ENCODE results near the gene DNM2. TPM values are rescaled to one million over a fixed set of nuclear protein-coding genes. Genes with fewer than 3 reads are reported as not detected.

Gene DNM2
- total RNA-seq, 1 donor = 102 TPM

DNA sequence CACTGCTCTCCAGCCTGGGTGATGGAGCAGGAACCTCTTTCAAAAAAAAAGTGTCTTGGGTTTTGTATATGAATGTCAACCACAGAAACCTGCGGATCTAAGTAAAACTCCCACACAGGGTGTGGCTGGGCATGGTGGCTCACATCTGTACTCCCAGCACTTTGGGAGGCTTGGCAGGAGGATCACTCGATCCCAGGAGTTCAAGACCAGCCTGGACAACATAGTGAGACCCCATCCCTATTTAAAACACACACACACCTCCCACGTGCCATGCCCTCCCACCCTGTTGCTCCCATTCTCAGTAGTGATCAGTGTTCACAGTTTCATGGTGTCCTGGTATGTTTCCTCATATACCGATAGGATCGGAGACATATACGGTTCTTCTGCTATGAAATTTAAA lies 109.0 kb downstream of the DNM2 start:
- Histone ChIP-seq H3K9me3 (ENCODE audit: low read depth, low read length) (no peaks in the 10 kb centered on the region), H3K27ac (ENCODE audit: low read depth, low read length) (no peak overlapping the region), H3K27me3 (ENCODE audit: insufficient read depth, low read length) (no peaks in the 10 kb centered on the region), H3K36me3 (ENCODE audit: insufficient read depth, low read length) (peaks cover 48% of the 10 kb centered on the region), H2AFZ (ENCODE audit: low read length) (no peak overlapping the region), H3K4me3 (ENCODE audit: insufficient read depth, low read length) (no peak overlapping the region), H3K4me1 (ENCODE audit: insufficient read depth, low read length) (no peaks in the 10 kb centered on the region), H4K20me1 (ENCODE audit: insufficient read depth, low read length) (peaks cover 2% of the 10 kb centered on the region), H3K4me2 (ENCODE audit: insufficient read depth, low read length) (no peak overlapping the region), H3K79me2 (ENCODE audit: insufficient read depth, low read length) (no peaks in the 10 kb centered on the region)
- no peak for DNase-seq (ENCODE audit: insufficient read length, low spot score, missing footprints)
- TF ChIP-seq, protein P1, sequence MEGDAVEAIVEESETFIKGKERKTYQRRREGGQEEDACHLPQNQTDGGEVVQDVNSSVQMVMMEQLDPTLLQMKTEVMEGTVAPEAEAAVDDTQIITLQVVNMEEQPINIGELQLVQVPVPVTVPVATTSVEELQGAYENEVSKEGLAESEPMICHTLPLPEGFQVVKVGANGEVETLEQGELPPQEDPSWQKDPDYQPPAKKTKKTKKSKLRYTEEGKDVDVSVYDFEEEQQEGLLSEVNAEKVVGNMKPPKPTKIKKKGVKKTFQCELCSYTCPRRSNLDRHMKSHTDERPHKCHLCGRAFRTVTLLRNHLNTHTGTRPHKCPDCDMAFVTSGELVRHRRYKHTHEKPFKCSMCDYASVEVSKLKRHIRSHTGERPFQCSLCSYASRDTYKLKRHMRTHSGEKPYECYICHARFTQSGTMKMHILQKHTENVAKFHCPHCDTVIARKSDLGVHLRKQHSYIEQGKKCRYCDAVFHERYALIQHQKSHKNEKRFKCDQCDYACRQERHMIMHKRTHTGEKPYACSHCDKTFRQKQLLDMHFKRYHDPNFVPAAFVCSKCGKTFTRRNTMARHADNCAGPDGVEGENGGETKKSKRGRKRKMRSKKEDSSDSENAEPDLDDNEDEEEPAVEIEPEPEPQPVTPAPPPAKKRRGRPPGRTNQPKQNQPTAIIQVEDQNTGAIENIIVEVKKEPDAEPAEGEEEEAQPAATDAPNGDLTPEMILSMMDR (IDR thresholded peaks at IDR 0.05; ENCODE audit: extremely low read depth, low read depth, low read length) = no peak

DNA sequence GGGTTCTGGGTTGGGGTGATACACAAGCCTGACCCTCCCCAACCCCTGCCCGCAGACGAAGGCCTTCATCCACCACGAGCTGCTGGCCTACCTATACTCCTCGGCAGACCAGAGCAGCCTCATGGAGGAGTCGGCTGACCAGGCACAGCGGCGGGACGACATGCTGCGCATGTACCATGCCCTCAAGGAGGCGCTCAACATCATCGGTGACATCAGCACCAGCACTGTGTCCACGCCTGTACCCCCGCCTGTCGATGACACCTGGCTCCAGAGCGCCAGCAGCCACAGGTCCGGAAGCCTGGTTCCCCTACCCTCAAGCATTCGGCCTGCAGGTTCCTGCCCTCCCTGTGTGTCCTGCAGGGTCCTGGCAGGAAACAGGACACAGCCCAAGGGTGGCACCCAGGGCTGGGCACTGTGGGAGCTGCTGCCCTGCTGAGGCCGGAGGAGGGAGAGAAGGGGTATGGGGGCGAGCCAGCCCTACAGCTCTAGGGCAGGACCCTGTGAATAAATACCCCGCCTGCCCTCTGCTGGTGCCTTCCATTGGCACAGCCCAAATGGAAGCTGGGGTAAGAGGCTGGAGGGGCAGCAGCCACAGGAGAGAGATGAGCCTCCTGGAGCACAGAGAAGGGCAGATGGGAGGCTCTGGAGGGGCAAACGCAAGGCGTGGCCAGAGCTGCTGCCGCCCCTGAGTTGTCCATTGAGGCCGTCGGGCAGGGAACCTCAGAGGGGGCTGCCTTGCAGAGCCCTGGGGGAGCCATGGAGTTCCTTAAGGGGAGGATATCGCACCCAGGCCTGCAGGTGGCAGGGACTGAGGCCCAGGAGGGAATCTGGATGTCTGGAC lies 111.3 kb downstream of the DNM2 start:
- Histone ChIP-seq H3K4me2 (ENCODE audit: insufficient read depth, low read length) (no peak overlapping the region), H3K36me3 (ENCODE audit: insufficient read depth, low read length) (peaks cover 55% of the 10 kb centered on the region), H3K4me1 (ENCODE audit: insufficient read depth, low read length) (no peaks in the 10 kb centered on the region), H3K9me3 (ENCODE audit: low read depth, low read length) (no peaks in the 10 kb centered on the region), H4K20me1 (ENCODE audit: insufficient read depth, low read length) (peaks cover 2% of the 10 kb centered on the region), H3K27ac (ENCODE audit: low read depth, low read length) (no peak overlapping the region), H3K4me3 (ENCODE audit: insufficient read depth, low read length) (no peak overlapping the region), H3K79me2 (ENCODE audit: insufficient read depth, low read length) (no peaks in the 10 kb centered on the region), H2AFZ (ENCODE audit: low read length) (no peak overlapping the region), H3K27me3 (ENCODE audit: insufficient read depth, low read length) (no peaks in the 10 kb centered on the region)
- DNase-seq (ENCODE audit: insufficient read length, low spot score, missing footprints) = peak; percentile 87
- TF ChIP-seq, protein P1 (IDR thresholded peaks at IDR 0.05; ENCODE audit: extremely low read depth, low read depth, low read length) = no peak

DNA sequence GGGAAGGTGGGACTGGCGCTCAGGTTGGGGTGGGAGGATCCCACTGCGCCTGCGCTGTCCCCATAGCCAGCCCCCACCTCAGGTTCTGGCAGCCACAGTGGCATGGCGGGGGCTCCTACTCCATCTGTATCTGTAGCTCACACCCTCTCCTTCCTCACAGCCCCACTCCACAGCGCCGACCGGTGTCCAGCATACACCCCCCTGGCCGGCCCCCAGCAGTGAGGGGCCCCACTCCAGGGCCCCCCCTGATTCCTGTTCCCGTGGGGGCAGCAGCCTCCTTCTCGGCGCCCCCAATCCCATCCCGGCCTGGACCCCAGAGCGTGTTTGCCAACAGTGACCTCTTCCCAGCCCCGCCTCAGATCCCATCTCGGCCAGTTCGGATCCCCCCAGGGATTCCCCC lies 112.1 kb downstream of the DNM2 start:
- H3K79me2 ChIP-seq (ENCODE audit: insufficient read depth, low read length) = no peaks in the 10 kb centered on the region
- peaks cover 48% of the 10 kb centered on the region for H3K36me3 ChIP-seq (ENCODE audit: insufficient read depth, low read length)
- TF ChIP-seq, protein P1 (IDR thresholded peaks at IDR 0.05; ENCODE audit: extremely low read depth, low read depth, low read length) = no peak
- no peak overlapping the region for H2AFZ ChIP-seq (ENCODE audit: low read length)
- no peak overlapping the region for H3K4me2 ChIP-seq (ENCODE audit: insufficient read depth, low read length)
- DNase-seq (ENCODE audit: insufficient read length, low spot score, missing footprints) = peak; percentile 32
- H3K9me3 ChIP-seq (ENCODE audit: low read depth, low read length) = no peaks in the 10 kb centered on the region
- H3K4me3 ChIP-seq (ENCODE audit: insufficient read depth, low read length) = no peak overlapping the region
- peaks cover 2% of the 10 kb centered on the region for H4K20me1 ChIP-seq (ENCODE audit: insufficient read depth, low read length)
- no peaks in the 10 kb centered on the region for H3K27me3 ChIP-seq (ENCODE audit: insufficient read depth, low read length)
- peaks cover under 1% of the 10 kb centered on the region for H3K4me1 ChIP-seq (ENCODE audit: insufficient read depth, low read length)
- no peak overlapping the region for H3K27ac ChIP-seq (ENCODE audit: low read depth, low read length)

GRCh38 chr19:10830370-10830769 lies 112.5 kb downstream of the DNM2 start:
- H3K4me1 ChIP-seq (ENCODE audit: insufficient read depth, low read length) = peaks cover 5% of the 10 kb centered on the region
- no peak overlapping the region for H3K27ac ChIP-seq (ENCODE audit: low read depth, low read length)
- no peak overlapping the region for H3K4me2 ChIP-seq (ENCODE audit: insufficient read depth, low read length)
- DNase-seq (ENCODE audit: insufficient read length, low spot score, missing footprints) = peak; percentile 47
- H2AFZ ChIP-seq (ENCODE audit: low read length) = no peak overlapping the region
- H3K79me2 ChIP-seq (ENCODE audit: insufficient read depth, low read length) = no peaks in the 10 kb centered on the region
- peaks cover 2% of the 10 kb centered on the region for H4K20me1 ChIP-seq (ENCODE audit: insufficient read depth, low read length)
- H3K9me3 ChIP-seq (ENCODE audit: low read depth, low read length) = no peaks in the 10 kb centered on the region
- TF ChIP-seq, protein P1 (IDR thresholded peaks at IDR 0.05; ENCODE audit: extremely low read depth, low read depth, low read length) = no peak
- peaks cover 46% of the 10 kb centered on the region for H3K36me3 ChIP-seq (ENCODE audit: insufficient read depth, low read length)
- H3K4me3 ChIP-seq (ENCODE audit: insufficient read depth, low read length) = no peak overlapping the region
- no peaks in the 10 kb centered on the region for H3K27me3 ChIP-seq (ENCODE audit: insufficient read depth, low read length)

Data from osteoblast (primary cell).